IMR-90 (cell line): ENCODE measurements around the gene SASS6.

ENCODE experiments used
- POLR2A ChIP-seq: IDR thresholded peaks from 2 replicates; pipeline ENCODE4 v1.6.1; 2012; ENCODE audit warnings: mild to moderate bottlenecking, low read depth, low read length
- SMC3 ChIP-seq: fragments of 150-350 bp; IDR thresholded peaks from 2 replicates; pipeline ENCODE4 v1.6.1; 2016; ENCODE audit warnings: low read depth, mild to moderate bottlenecking, antibody characterized with exemption, low read length, moderate library complexity
- TF ChIP-seq, protein P1 (sequence below): conservative IDR thresholded peaks from 2 replicates; pipeline ENCODE4 v1.5.1; 2012; ENCODE audit warnings: mild to moderate bottlenecking, low read depth, low read length, improper control_type of control experiment
- TF ChIP-seq, protein P2 (sequence below): fragments of 150-350 bp; IDR thresholded peaks from 2 replicates; pipeline ENCODE4 v1.6.1; 2017; ENCODE audit warnings: mild to moderate bottlenecking, antibody characterized with exemption, low read length, low read depth

DNA sequence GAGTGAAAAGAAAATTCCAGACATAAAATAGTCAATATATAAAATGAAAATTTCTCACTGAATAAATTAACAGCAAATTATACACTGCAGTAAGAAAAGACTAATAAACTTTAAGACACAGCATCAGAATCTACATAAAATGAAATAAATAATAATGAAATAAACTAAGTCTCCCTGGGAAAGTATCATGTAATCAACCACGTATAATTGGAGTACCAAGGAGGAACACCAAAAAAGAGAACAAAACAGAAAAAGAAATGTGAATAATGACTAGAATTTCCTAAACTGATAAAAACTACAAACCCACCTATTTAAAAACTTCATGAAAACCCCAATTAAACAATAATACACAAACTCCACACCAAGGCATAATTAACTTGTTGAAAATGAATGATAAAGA, 43.6 kb downstream of the SASS6 start:
- TF ChIP-seq POLR2A (no peak), SMC3 (no peak)
- TF ChIP-seq, protein P1, sequence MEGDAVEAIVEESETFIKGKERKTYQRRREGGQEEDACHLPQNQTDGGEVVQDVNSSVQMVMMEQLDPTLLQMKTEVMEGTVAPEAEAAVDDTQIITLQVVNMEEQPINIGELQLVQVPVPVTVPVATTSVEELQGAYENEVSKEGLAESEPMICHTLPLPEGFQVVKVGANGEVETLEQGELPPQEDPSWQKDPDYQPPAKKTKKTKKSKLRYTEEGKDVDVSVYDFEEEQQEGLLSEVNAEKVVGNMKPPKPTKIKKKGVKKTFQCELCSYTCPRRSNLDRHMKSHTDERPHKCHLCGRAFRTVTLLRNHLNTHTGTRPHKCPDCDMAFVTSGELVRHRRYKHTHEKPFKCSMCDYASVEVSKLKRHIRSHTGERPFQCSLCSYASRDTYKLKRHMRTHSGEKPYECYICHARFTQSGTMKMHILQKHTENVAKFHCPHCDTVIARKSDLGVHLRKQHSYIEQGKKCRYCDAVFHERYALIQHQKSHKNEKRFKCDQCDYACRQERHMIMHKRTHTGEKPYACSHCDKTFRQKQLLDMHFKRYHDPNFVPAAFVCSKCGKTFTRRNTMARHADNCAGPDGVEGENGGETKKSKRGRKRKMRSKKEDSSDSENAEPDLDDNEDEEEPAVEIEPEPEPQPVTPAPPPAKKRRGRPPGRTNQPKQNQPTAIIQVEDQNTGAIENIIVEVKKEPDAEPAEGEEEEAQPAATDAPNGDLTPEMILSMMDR = no peak
- TF ChIP-seq, protein P2, sequence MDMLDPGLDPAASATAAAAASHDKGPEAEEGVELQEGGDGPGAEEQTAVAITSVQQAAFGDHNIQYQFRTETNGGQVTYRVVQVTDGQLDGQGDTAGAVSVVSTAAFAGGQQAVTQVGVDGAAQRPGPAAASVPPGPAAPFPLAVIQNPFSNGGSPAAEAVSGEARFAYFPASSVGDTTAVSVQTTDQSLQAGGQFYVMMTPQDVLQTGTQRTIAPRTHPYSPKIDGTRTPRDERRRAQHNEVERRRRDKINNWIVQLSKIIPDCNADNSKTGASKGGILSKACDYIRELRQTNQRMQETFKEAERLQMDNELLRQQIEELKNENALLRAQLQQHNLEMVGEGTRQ = no peak
